Measurements from ENCODE around the gene EDIL3. TPM values are rescaled to one million over a fixed set of nuclear protein-coding genes. Genes with fewer than 3 reads are reported as not detected.

Gene EDIL3, protein sequence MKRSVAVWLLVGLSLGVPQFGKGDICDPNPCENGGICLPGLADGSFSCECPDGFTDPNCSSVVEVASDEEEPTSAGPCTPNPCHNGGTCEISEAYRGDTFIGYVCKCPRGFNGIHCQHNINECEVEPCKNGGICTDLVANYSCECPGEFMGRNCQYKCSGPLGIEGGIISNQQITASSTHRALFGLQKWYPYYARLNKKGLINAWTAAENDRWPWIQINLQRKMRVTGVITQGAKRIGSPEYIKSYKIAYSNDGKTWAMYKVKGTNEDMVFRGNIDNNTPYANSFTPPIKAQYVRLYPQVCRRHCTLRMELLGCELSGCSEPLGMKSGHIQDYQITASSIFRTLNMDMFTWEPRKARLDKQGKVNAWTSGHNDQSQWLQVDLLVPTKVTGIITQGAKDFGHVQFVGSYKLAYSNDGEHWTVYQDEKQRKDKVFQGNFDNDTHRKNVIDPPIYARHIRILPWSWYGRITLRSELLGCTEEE
- total RNA-seq, result 35.6 and 42.4 TPM in 2 replicates
- polyA plus RNA-seq, result 18.2 and 21.1 TPM in 2 replicates

DNA sequence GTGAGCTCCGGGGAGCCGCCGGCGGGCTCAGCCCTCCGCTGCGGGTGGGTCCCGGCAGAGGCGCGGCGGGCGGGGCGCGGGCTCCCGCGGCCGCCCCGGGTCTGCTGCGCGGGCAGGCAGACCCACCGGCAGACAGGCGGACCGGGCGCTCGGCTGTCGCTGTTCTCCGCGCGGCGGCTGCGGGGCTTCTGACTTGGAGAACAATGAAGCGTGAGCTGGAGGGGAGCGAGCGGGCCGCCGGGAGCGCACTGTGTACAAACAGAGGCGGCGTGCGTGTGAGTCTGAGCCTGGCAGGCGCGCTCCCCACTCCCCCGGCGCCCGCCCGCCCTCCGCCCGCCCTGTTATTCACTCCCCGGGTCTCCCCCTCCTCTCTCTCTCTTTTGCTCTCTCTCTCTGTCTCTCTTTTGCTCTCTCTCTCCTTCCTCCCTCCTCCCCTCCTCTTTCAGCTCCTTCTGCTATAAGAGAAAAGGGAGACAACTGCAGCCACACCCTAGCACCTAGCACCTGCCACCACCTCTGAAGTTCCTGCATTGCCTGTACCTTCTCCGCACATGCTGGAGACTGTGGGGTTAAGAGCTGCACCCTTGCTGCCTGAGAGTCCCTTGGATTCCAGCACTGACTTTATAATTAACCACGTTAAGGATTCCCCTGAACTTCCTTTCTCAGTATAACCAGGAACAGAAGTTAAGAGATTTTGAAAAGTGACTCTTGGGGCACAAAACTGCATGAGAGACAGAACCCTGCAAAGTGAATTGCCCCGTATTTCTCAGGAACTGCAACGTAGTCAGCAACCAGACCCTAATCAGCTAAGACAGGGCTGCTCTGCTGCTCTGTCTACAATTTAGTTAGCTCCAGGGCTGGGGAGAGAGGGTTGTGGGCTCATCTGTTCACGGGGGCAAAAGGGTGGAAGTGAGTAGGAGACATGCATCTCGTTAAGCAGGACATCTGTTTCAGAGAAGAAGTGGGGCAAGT is at the start of gene EDIL3:
TSS of gene EDIL3 (minus strand) at position 277 of the 972 bp plus-strand sequence. CDS start 506 bp downstream, outside the sequence.
- TF ChIP-seq CTCF (IDR thresholded peaks at IDR 0.05; ENCODE audit: poor library complexity) (no peak), EZH2 (IDR thresholded peaks at IDR 0.05; ENCODE audit: borderline replicate concordance) (no peak), EZH2phosphoT487 (IDR thresholded peaks at IDR 0.05; ENCODE audit: low read depth, severe bottlenecking, unreplicated experiment) (no peak)
- Histone ChIP-seq H3K4me3 (peak within 1 kb of the TSS; percentile 71), H3K4me1 (ENCODE audit: insufficient read depth) (peaks cover 9% of the 10 kb centered on the region), H4K20me1 (ENCODE audit: insufficient read depth, poor library complexity, severe bottlenecking) (no peaks in the 10 kb centered on the region), H3K4me2 (peak within 1 kb of the TSS; percentile 90), H3K36me3 (replicated peaks; ENCODE audit: insufficient read depth, low read depth) (no peaks in the 10 kb centered on the region), H3K9me2 (replicated peaks; ENCODE audit: insufficient read depth) (no peaks in the 10 kb centered on the region), H2AFZ (peak within 1 kb of the TSS; percentile 65), H3K27me3 (peaks cover 16% of the 10 kb centered on the region), H3K9me3 (ENCODE audit: low read depth) (no peaks in the 10 kb centered on the region), H3K79me2 (no peaks in the 10 kb centered on the region), H3K27ac (peak within 1 kb of the TSS; percentile 13)
- DNase-seq (ENCODE audit: low spot score), result peak; percentile 72
- under 1% methylated on average over 37 of the region's 54 CpGs for WGBS (ENCODE audit: low lambda C conversion rate, missing lambda C conversion rate)

DNA sequence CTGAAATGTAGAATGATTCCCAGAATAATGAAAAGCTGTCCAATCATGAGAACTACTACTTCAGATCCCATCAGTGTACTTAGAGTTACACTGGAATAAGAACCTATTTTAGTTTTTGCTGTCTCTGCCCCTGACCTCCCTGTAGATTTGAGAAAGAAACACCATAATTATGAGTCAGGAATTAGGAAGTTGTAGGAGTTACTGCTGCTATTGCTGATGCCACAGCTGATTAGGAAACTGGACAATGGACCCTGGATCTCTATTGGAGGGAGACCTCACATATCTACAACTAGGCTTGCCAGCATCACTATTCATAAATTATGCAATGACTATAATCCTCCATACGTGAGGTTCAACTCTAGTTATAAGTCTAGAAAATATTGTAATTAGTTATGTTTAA is 48.8 kb upstream of the EDIL3 start:
- Histone ChIP-seq H3K9me3 (ENCODE audit: low read depth) (no peaks in the 10 kb centered on the region), H3K27ac (no peak overlapping the region), H3K9me2 (replicated peaks; ENCODE audit: insufficient read depth) (no peaks in the 10 kb centered on the region), H3K4me3 (no peak overlapping the region), H2AFZ (no peak overlapping the region), H3K79me2 (no peaks in the 10 kb centered on the region), H3K4me2 (no peak overlapping the region), H4K20me1 (ENCODE audit: insufficient read depth, poor library complexity, severe bottlenecking) (no peaks in the 10 kb centered on the region), H3K27me3 (no peaks in the 10 kb centered on the region), H3K36me3 (replicated peaks; ENCODE audit: insufficient read depth, low read depth) (no peaks in the 10 kb centered on the region), H3K4me1 (ENCODE audit: insufficient read depth) (peaks cover 10% of the 10 kb centered on the region)
- no peak for TF ChIP-seq EZH2phosphoT487 (IDR thresholded peaks at IDR 0.05; ENCODE audit: low read depth, severe bottlenecking, unreplicated experiment)
- no peak for TF ChIP-seq CTCF (IDR thresholded peaks at IDR 0.05; ENCODE audit: poor library complexity)
- no peak for TF ChIP-seq EZH2 (IDR thresholded peaks at IDR 0.05; ENCODE audit: borderline replicate concordance)
- no peak for DNase-seq (ENCODE audit: low spot score)
- WGBS (ENCODE audit: low lambda C conversion rate, missing lambda C conversion rate), result 81% methylated on average over 1 of the region's 1 CpG

DNA sequence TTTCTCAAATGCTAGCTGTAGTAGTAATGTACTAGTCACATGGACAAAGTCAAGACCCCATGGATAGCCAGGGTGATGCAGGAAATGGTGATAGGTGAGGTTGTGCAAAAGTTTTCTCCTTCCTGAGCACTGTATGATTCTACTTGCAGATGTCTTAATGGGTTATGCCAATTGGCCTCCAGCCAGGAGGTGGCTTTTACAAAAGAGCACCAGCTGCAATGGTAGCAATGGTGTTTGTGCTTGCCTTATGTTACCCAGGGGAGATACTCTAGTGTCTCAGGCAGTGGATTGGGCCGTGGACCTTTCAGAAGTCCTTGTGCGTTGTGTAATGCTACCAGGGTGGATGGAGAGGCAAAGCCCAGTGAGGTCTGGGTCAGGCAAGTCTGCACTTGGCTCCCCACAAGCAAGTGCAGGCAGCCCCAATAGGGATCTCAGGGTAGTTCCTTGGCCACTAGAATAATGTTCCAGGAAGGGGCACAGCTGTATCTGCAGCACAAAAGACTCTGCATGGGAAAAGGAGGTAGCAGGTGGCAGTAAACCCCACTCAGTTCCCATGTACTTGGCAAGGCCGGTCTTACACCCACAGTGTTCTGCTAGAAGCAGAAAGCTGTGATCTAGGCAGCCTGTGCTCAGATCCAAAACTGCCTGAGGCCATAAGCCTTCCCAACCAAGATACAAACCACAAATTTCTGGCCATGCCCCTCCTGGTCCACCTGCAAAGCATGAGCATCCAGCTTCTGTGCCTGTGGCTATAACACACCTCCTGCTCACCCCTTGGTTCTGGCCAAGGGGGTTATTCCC is 46.4 kb upstream of the EDIL3 start:
- peaks cover 4% of the 10 kb centered on the region for H3K4me1 ChIP-seq (ENCODE audit: insufficient read depth)

More for the DNA sequence above, 46.4 kb upstream of the EDIL3 start:
- Histone ChIP-seq H3K9me3 (ENCODE audit: low read depth) (no peaks in the 10 kb centered on the region), H3K79me2 (no peaks in the 10 kb centered on the region), H3K4me3 (no peak overlapping the region), H3K36me3 (replicated peaks; ENCODE audit: insufficient read depth, low read depth) (no peaks in the 10 kb centered on the region), H3K27me3 (no peaks in the 10 kb centered on the region), H2AFZ (no peak overlapping the region), H3K9me2 (replicated peaks; ENCODE audit: insufficient read depth) (no peaks in the 10 kb centered on the region), H3K4me2 (no peak overlapping the region), H3K27ac (no peak overlapping the region), H4K20me1 (ENCODE audit: insufficient read depth, poor library complexity, severe bottlenecking) (no peaks in the 10 kb centered on the region)
- DNase-seq (ENCODE audit: low spot score), result no peak
- 93% methylated on average over 3 of the region's 3 CpGs for WGBS (ENCODE audit: low lambda C conversion rate, missing lambda C conversion rate)
- no peak for TF ChIP-seq EZH2phosphoT487 (IDR thresholded peaks at IDR 0.05; ENCODE audit: low read depth, severe bottlenecking, unreplicated experiment)
- no peak for TF ChIP-seq CTCF (IDR thresholded peaks at IDR 0.05; ENCODE audit: poor library complexity)
- TF ChIP-seq EZH2 (IDR thresholded peaks at IDR 0.05; ENCODE audit: borderline replicate concordance), result no peak

Measured in hepatocyte (in vitro differentiated cells).